Activated CD4-positive, alpha-beta T cell treated with anti-CD3 and anti-CD28 coated beads, Interleukin-2, amount 50 U/mL, for 24 hours (primary cell): ENCODE results near the gene FASTKD3.
A peak's percentile ranks its signal among the peaks of the same experiment; 100 is the strongest.
"Not testable (repeated sequence)": the region's sequence is repeated elsewhere in the genome, so short reads cannot be mapped to it uniquely, and the experiment has no call there.

Experiments used
- DNase-seq, 2 donors: peaks; one replicate each; pipeline ENCODE4 v3.0.0-alpha.2; 2020; ENCODE audit warnings: low read depth in 1 of 2, low spot score in 1 of 2

Gene FASTKD3, protein sequence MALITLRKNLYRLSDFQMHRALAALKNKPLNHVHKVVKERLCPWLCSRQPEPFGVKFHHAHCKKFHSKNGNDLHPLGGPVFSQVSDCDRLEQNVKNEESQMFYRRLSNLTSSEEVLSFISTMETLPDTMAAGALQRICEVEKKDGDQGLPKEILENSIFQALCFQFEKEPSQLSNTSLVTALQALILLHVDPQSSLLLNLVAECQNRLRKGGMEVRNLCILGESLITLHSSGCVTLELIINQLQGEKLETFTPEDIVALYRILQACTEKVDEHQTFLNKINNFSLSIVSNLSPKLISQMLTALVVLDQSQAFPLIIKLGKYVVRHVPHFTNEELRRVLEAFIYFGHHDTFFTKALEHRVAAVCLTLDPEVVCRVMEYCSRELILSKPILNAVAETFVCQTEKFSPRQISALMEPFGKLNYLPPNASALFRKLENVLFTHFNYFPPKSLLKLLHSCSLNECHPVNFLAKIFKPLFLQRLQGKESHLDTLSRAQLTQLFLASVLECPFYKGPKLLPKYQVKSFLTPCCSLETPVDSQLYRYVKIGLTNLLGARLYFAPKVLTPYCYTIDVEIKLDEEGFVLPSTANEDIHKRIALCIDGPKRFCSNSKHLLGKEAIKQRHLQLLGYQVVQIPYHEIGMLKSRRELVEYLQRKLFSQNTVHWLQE

DNA sequence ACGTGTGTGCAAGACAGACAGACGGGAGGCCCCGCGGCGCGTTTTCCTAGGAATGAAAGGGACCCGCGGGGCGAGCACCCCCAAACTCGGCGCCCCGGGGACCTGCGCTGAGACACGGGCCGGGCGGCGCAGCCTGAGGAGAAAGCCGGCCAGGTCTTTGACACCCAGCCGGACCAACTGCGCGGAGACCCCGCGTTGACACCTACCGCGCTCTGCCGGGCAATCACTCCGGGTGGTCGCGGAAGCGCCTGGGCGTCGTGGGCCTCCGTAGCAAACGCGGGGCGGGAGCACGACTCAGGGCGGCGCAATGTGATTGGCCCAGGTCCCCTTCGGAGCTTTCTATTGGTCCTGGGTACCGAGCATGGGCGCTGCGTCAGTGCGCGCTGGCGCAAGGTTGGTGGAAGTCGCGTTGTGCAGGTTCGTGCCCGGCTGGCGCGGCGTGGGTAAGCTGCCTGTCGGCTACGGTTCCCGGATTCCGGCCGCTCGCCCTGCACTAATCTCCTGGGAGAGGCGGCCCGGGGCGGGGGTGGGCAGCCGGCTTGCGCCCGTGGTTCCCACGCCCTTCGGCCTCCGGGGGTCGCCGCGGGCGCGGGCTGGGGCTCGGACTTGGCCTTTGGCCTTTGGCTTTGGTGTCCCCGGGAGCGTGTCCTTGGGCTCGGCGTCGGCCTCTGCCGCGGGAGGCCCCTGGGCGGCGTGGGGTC, at the start of gene FASTKD3, which contains the start of gene MTRR:
TSS of gene FASTKD3 (minus strand) at position 259 of the 701 bp plus-strand sequence. CDS start 948 bp downstream, outside the sequence.
TSS of gene MTRR (plus strand) at position 376 of the 701 bp plus-strand sequence. CDS start 1,647 bp downstream, outside the sequence.
- DNase-seq = peak; percentile 78 to 88

DNA sequence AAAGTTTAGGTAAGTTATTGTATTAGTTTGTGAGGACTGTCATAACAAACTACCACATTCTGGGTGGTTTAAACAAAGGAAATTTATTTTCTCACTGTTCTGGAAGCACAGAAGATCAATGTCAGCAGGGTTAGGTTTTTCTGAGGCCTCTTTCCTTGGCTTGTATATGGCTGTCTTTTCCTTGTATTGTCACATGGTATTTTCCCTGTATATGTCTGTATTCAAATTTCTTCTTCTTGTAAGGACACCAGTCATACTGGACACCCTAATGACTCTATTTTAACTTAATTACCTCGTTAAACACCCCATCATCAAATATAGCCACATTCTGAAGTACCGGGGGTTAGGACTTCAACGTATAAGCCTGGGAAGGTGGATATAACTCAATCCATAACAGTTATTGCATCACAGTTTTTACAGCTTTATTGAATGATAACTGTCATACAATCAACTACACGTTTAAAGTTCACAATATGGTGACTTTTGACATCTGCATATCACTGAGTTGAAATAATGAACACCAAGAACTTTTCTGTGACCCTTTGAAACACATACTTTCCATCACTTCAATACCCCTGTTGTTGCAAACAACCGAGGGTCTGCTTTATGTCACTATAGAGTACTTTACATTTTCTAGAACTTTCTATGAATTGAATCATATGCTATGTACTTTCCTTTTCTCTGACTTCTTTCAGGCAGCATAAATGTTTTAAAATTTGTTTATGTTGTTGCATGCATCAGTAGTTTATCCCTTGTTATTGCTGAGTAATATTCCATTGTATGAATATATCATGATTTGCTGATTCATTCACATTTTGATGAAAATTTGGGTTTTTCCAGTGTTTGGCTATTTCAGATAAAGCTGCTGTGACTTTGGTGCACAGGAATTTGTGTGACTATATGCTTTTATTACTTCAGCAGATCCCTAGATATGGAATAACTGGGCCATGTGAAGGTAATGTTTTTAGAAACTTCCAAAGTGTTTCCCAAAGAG, 48.6 kb upstream of the FASTKD3 start:
- no peak for DNase-seq

DNA sequence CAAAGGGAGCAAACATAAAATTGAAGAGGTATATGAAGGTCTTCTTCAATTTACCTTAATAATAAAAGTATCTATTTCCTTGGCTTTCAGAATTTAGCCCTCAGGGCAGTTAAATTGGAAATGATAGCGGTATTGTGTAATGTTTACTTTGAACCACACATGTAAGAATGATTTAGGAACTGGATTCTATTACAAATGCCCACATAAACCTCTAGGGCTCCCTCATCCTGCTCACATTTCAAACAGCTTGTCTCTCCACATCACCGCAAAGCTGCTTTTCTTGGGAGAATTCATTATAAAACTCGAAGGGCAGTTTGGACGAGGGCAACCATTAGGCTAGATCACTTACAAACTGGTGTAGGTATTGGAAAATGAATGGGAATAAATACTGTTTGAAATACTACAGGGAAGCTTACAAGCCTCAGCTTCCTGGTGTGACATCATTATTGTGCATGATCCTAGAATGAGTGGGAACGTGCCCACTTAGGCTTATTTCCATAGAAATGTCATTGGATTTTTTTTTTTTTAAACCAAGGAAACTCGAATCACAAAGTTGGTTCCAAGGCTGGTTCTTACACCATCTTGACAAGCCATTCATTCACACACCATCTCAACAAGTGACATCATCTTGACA, 47.5 kb upstream of the FASTKD3 start:
- no peak for DNase-seq

DNA sequence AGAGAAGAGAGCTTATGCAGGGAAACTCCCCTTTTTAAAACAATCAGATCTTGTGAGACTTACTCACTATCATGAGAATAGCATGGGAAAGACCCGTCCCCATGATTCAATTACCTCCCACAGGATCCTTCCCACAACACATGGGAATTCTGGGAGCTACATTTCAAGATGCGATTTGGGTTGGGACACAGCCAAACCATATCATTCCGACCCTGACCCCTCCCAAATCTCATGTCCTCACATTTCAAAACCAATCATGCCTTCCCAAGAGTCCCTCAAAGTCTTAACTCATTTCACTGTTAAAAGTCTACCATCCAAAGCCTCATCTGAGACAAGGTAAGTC, 42.6 kb upstream of the FASTKD3 start:
- not testable (repeated sequence) for DNase-seq

DNA sequence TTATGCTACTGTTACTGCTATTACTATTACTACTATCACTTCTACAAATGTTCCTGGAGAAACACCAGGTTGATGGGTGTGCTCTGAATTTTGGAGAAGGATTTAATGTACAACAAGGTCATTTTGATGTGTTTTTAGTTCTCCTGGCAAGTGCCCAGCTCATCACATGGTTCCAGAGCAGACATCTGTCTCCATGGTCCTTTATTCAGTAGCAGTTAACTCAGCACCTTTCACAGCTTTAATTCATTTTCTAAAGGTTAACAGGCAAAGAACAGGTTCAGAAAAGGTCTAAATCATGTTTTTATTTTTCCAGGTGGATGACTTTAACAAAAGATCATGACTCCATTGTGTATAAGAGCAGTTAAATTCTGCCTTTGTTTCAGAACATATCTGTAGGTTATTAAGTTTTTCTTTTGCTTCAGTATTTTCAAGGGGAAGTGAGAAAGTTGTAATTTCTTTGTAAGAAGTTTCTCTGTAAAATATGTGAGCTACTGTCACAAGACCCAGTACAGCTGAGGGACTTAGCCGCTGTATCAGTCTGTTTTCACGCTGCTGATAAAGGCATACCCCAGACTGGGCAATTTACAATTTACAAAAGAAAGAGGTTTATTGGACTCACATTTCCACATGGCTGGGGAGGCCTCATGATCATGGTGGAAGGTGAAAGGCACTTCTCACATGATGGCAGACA, 42.1 kb upstream of the FASTKD3 start:
- no peak for DNase-seq

DNA sequence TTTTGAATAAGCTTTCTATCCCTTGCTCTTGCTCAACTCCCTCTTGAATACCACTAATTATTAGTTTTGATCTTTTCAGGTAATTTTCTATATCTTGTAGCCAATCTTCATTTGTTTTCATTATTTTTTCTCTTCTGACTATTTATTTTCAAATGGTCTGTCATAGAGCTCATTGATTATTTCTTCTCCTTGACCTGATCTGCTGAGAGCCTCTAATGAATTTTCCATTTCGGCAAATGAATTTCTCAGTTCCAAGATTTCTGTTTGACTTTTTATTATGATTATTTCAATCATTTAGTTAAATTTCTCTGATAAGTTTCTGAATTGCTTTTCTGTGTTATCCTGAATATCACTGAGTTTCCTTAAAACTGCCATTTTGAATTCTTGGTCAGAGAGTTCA, 39.5 kb upstream of the FASTKD3 start:
- no peak for DNase-seq

DNA sequence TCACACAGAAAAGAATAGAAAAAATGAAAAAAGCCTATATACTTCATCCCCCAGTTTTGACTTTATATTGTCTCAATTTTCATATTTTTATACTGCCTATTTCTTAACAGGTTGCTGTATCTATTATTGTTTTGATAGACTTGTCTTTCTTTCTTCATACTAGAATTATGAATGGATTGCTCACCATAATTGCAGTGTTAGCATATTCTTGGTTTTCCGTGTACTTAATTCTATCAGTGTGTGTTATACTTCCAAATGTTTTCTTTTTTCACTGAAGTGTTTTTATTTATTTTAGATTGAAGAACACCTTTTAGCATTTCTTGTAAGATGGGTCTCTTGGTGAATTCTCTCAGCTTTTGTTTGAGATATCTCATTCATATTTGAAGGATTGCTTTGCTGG, 38.8 kb upstream of the FASTKD3 start:
- no peak for DNase-seq

DNA sequence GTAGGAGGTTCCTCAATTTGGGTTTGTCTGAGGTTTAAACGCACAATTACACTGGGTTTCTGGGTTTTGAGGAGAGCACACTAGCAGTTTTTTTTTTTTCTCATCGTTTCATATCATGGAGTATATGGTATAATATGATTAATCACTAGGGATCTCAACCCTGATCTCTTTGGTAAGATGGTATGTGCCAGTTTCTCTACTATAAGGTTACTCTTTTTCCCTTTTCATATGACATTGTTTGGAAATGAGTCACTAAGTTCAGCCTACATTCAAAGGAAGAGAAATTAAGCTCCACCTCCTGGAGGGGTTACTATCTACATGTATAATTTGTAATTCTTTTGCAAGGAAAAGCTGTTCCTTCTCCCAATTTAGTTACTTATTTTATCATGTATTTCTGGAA, 35.3 kb upstream of the FASTKD3 start:
- no peak for DNase-seq

DNA sequence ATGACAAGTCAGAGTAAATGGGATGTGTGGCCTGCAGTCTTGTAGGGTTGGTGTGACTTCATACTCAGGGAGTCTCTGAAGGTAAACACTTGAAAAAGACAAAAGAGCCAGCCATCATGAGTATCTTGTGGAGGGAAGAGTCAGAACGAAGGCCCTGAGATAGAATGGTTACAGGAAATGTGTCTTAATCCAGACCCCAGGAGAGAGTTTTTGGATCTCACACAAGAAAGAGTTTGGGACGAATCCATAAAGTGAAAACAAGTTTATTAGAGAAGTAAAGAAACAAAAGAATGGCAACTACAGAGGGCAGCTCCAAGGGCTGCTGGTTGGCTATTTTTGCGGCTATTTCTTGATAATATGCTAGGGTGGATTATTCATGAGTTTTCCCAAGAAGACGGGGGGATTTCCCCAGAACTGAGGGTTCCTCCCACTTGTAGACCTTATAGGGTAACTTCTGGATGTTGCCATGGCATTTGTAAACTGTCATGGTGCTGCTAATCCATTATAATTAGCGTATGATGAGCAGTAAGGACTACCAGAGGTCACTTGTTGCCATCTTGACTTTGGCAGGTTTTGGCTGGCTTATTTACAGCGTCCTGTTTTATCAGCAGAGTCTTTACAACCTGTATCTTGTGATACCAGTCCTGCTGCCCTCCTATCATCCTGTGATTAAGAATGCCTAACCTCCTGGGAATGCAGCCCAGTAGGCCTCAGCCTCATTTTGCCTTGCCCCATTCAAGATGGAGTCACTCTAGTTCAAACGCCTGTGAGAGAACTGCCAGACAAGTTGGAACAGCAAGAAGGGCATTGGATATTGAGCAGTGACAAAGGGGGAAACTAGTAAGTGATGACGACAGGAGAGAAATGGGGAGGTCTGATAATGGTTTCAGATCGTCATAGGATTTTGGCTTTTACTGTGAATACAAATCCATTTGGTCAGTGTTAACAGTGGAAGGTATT, 34.1 kb upstream of the FASTKD3 start:
- no peak for DNase-seq

DNA sequence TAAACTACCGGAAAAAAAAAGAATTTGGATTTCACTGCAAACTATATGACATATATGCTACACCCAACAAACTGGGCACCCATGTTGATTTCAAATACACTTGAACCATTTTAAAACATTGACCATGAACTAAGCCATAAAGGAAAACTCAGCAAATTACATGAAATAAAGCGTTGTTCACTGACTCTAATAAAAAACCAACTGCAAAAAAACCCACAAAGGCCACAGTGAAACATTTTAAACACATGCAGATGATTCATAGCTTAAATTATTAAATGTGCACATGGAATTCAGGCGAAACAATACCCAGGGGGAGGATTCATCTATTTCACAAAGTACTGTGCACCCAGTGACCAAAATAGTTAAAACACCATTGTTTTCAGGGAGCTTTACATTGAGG, 33.4 kb upstream of the FASTKD3 start:
- no peak for DNase-seq

DNA sequence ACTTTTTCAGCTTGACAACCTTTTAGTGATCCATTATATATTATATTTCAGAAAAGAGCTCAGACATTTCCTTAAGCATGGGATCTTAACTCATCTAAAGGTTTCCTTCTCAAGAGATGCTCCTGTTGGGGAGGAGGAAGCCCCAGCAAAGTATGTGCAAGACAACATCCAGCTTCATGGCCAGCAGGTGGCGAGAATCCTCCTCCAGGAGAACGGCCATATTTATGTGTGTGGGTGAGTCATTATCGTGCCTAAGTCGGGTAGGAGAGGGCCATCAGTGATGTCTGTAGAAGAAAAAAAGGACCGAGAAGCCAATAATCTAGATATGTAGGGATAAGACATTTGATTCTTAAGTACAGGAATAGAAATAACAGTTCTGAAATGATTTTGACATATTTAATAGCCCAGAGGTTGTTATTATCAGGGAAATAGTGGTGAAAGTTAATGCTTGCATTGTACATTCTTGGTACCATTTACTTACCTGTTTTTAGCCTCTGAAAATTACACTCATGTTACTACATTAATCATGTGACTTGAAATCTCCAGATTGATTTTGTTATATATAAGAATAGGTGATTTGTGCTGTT, 28.3 kb upstream of the FASTKD3 start:
- DNase-seq = no peak

DNA sequence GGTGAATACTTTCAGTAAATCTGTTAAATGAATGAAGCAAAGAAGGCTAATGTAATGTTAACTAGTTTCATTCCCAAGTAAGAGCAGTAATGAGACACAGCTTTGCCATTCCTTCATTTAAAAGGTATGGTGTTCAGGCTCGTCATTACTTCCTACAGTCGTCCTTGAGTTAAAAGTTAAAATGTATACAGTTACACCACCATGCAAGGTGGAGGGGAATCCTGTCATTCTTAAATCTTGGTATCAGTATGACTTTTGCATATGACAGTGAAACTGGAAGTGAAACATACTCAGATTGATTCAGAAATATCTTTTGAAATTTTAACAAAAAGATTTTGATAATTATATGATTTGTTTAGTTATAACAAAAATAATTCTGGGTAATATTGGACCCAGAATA, 26.0 kb upstream of the FASTKD3 start:
- DNase-seq = no peak

DNA sequence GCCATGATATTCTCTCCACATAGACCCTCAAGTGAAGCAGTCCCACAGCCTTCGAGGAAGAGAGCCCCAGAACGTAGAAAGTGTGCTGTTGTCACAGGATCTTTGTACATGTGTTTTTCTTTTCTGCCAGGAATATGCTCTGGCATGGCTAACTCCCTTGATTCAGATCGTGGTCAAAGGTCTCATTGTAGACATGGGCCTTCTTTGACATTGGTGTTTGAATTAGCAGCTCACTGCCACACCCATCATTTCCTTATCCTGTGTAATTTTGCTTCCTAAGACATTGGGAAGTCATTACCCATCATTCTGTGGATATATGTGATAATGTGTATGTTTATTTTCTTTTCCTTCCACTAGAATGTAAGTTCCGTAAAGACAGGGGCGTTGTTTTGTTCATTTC, 25.6 kb upstream of the FASTKD3 start:
- no peak for DNase-seq

DNA sequence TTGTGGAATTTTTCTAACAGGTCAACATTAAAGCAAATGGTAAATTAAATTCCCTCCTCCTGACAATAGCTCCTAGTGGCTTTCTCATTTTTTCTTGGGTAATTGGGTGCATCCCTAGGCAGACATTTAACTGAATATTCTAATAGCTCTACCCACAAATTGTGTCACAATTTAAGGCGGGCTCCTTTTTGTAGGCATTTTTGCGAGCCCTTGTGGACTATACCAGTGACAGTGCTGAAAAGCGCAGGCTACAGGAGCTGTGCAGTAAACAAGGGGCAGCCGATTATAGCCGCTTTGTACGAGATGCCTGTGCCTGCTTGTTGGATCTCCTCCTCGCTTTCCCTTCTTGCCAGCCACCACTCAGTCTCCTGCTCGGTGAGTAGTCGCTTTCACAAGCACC, 20.1 kb upstream of the FASTKD3 start:
- no peak for DNase-seq

DNA sequence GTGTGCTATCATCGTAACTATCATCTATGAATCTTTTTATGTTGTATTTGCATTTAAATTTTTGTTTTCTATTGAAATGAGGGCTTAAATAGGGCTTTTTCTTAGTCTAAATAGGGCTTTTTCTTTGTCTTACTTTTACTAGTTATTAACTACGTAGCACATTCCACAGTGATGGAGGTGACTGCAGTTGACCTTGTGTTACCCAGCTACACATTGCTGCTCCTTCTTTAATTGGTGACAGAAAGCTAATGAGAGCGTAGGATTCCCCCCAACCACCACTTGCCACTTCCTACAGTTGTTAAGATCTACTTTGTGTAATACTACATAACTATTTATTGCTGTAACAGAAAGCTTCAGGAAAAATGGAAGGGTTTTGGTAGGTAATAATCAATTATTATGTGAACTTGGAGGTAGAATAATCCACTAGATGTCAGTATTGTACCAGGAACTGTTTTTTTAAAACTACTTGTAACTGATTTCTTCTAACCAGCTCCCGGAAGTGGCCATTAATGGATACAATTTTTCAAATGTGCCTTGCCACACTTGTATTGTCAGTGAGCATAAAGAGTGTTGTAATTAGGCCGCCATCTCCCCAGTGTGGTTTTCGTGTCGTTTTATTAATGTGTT, 18.1 kb upstream of the FASTKD3 start:
- no peak for DNase-seq

DNA sequence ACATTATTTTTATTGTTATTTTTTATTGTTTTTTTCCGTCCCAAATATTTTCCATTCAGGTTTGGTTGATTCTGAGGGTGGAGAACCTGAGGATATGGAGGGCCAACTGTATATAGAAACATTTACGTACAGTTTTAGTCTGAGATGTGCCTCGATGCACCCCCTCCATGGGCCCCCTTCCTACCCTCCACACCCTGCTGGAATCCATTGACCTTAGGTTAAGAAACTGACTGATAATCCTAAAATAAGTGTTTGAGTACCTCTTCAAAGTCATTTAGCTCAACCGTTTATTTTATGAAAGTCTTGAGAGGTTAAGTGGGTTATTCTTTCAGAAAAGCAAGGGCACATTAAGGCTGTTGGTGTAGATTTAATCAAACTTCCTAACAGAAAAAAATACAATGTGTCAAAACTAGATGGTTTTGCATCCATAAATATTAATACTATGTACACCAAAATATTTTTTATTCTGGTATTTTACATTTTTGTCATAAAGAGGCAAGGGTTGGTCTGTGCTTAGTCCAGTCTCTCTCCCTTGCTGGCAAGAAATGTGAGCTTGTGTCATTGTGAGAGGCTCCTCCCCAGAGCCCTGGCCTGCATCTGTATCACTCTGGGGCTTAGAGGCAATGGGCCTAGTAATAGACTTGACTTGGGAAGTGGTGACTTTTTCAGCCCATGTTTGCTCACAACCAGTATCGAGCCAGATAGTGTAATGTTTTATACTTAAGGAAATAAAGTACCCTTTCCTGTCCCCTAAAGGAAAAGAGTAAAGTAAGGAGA, 15.8 kb upstream of the FASTKD3 start:
- DNase-seq = no peak

DNA sequence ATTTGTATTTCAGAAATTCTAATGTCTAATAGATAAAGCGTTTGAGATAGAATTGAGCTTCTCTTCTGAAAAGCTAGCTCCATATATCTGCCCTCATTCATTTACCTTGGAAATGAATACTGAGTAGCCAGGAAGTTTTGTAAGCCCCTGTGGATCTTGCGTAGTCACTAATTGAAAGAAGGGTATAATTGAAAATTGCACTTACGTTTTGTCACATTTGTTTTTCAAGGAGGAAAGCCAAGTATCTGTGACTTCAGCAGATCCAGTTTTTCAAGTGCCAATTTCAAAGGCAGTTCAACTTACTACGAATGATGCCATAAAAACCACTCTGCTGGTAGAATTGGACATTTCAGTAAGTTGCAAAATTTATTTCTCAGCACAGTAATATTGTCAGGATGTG, 14.1 kb upstream of the FASTKD3 start:
- no peak for DNase-seq
